SJSA1 (cell line): ENCODE measurements around the gene BUB3. TPM values are rescaled to one million over a fixed set of nuclear protein-coding genes. Genes with fewer than 3 reads are reported as not detected.

Experiments used
- DNase-seq, 2 experiments: peaks; one replicate each; pipeline ENCODE4 v3.0.0-alpha.2; 2015 to 2020; ENCODE audit warnings: low spot score in 2 of 2, low read depth in 1 of 2
- H3K27ac ChIP-seq: fragments of 250-450 bp; sonication (Bioruptor Pico); 2 replicates; pipeline ENCODE4 v1.5.1; 2020; ENCODE audit warnings: mild to moderate bottlenecking, moderate library complexity
- H3K27me3 ChIP-seq: fragments of 250-450 bp; sonication (Bioruptor Pico); replicated peaks from 2 replicates; pipeline ENCODE4 v1.5.1; 2020; ENCODE audit warnings: mild to moderate bottlenecking, moderate library complexity
- H3K36me3 ChIP-seq: fragments of 250-450 bp; sonication (Bioruptor Pico); 2 replicates; pipeline ENCODE4 v1.5.1; 2020; ENCODE audit warnings: mild to moderate bottlenecking
- H3K4me1 ChIP-seq: fragments of 250-450 bp; sonication (Bioruptor Pico); replicated peaks from 2 replicates; pipeline ENCODE4 v1.6.1; 2021; ENCODE audit warnings: mild to moderate bottlenecking
- H3K4me3 ChIP-seq: fragments of 250-450 bp; sonication (Bioruptor Pico); 2 replicates; pipeline ENCODE4 v1.5.1; 2020; ENCODE audit warnings: mild to moderate bottlenecking
- H3K9me3 ChIP-seq: fragments of 250-450 bp; sonication (Bioruptor Pico); replicated peaks from 2 replicates; pipeline ENCODE4 v1.5.1; 2020; ENCODE audit warnings: mild to moderate bottlenecking
- total RNA-seq: library from RNA; depleted of rRNA; stranded (reverse); fragments of >200 nt; shearing (Covaris generic); gene quantifications from 2 replicates; pipeline ENCODE4 v1.2.3, GENCODE V29; 2014; rRNA removed

Gene BUB3, protein sequence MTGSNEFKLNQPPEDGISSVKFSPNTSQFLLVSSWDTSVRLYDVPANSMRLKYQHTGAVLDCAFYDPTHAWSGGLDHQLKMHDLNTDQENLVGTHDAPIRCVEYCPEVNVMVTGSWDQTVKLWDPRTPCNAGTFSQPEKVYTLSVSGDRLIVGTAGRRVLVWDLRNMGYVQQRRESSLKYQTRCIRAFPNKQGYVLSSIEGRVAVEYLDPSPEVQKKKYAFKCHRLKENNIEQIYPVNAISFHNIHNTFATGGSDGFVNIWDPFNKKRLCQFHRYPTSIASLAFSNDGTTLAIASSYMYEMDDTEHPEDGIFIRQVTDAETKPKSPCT
- total RNA-seq, result 317 and 387 TPM in 2 replicates

DNA sequence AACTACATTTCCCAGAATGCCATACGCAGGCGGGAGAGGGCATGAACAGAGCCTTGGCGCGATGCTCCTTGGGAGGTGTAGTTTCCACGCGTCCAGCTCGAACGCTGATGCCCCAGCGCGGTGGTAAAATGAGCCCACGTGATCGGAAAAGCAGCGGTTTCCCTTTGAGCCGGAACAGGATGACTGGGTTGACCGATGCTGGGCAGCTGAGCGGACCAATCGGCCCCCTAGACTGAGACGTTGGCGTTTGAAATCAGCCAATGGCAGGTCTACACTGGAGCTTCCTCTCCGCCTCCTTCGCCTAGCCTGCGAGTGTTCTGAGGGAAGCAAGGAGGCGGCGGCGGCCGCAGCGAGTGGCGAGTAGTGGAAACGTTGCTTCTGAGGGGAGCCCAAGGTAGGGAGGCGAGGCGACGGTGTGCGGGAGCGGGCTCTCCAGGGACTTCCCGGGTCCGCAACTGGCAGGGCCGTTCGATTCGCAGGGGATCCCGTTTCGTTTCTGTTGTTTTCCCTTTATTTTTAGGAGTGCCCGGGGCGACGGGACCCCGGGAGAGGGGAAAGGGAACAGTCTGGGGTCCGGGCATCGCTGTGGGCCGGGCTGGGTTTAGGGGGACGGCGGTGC is at the start of gene BUB3:
Gene BUB3 (plus strand): TSS at position 311 of the 619 bp plus-strand sequence. CDS start 516 bp downstream, outside the sequence.
- peaks cover 50% of the 10 kb centered on the region for H3K36me3 ChIP-seq
- H3K27me3 ChIP-seq, result peaks cover 20% of the 10 kb centered on the region
- H3K27ac ChIP-seq, result peak within 1 kb of the TSS; percentile 98
- no peaks in the 10 kb centered on the region; the same call in 1 of the 2 replicates for H3K9me3 ChIP-seq
- peak within 1 kb of the TSS; percentile 92 for H3K4me3 ChIP-seq
- DNase-seq, result peak; percentile 97 to 98
- H3K4me1 ChIP-seq, result peaks cover 42% of the 10 kb centered on the region

DNA sequence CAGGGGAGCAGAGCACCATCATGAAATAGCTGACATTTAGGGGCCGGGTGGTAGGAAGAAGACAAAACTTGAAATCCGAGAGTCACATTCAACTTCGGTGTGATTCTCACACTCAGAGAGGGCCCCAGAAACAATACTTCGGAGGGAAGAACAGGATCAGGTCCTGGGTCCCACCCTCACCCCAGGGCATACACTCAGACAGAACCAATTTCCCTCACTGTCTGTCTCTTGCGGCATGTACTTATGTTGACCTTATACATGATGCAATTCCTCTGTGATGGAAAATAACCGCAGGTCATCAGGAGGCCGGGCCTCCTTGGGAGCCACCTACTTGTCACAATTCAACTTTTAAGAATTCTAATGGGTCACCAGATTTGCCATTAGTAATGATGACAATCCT is 44.7 kb upstream of the BUB3 start:
- H3K27ac ChIP-seq, result no peak overlapping the region
- peaks cover 6% of the 10 kb centered on the region; the same call in 1 of the 2 replicates for H3K27me3 ChIP-seq
- H3K36me3 ChIP-seq, result no peaks in the 10 kb centered on the region
- H3K4me3 ChIP-seq, result no peak overlapping the region
- no peak for DNase-seq
- H3K9me3 ChIP-seq, result no peaks in the 10 kb centered on the region
- H3K4me1 ChIP-seq, result no peaks in the 10 kb centered on the region

DNA sequence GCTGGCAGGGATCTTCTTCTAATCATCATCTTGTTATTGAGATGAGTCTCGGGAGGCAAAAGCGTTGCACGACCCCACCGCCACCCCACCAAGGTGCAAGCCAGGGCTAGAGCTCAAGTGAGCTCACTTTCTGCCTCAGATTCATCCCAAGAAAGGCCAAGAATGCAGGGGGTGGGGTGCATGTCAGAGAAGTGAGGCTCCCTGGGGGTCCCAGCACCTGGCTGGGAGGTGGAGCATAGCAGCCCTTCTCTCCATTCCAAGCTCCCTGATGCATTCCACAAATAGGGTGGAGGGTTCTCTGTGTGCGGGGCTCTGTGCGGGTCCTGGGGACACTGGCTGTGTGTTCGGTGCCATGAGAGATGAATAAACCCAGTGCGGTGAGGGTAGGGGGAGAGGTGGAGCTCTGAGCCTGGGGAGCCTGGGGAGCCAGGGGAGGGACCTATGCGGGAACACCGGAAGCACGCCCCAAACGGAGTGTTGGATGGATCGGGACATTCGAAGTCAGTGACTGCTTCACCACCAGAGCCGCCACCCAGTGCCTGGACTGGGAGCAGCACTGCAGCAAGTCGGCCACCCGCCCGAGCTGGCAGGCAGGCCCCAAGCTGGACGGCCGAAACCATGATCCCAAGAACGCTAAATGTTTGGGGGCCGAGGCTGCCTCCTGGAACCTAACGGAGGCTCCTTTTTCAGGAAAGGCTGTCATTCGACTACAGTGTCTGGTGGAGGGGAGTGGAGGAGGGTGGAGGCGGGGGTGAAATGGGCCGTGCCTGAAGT is 36.4 kb upstream of the BUB3 start:
- H3K4me3 ChIP-seq, result no peak overlapping the region
- H3K27ac ChIP-seq, result no peak overlapping the region
- H3K4me1 ChIP-seq, result no peaks in the 10 kb centered on the region
- DNase-seq, result no peak
- no peaks in the 10 kb centered on the region for H3K27me3 ChIP-seq
- no peaks in the 10 kb centered on the region for H3K36me3 ChIP-seq
- H3K9me3 ChIP-seq, result no peaks in the 10 kb centered on the region

DNA sequence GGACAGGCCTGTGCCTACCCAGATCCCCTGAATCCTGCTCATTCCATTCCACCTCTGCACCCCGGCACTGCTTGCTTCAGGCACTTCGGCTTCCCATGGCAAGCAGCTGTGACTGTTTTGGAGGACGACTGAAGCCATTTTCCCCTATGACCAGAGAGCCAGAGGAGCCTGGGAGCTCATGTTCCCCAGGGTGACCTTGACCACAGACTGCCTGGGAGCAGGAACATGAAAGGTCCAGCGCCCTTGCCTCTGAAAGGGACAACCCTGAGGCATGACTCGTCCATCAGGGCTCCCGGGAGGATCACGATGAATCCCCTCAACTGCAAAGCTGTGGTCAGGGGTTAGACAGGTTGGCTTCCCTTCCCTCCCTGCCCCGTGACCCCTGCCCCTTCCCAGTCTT is 35.1 kb upstream of the BUB3 start:
- H3K4me3 ChIP-seq, result no peak overlapping the region
- H3K4me1 ChIP-seq, result no peaks in the 10 kb centered on the region
- H3K36me3 ChIP-seq, result no peaks in the 10 kb centered on the region
- H3K27ac ChIP-seq, result no peak overlapping the region
- no peak for DNase-seq
- no peaks in the 10 kb centered on the region for H3K27me3 ChIP-seq
- no peaks in the 10 kb centered on the region for H3K9me3 ChIP-seq

DNA sequence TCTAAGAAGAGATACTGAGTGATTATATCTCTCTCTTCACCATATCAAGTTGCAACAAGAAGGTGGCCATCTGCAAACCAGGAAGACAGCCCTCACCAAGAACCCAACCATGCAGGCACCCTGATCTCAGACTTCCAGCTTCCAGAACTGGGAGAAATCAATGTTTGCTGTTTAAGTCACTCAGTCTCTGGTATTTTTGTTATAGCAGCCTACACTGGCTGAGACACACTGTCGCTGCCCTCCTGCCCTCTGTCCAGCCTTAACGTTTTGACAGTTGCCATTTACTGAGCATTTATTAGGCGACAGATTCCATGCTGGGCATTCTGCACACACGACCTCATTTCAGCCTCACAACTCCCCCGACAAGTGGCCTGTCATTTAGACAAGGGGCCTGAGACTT is 28.0 kb upstream of the BUB3 start:
- Histone ChIP-seq H3K9me3 (no peaks in the 10 kb centered on the region; the same call in 1 of the 2 replicates), H3K27ac (no peak overlapping the region), H3K4me3 (no peak overlapping the region), H3K27me3 (no peaks in the 10 kb centered on the region; the same call in 1 of the 2 replicates), H3K36me3 (no peaks in the 10 kb centered on the region), H3K4me1 (no peaks in the 10 kb centered on the region)
- no peak for DNase-seq

DNA sequence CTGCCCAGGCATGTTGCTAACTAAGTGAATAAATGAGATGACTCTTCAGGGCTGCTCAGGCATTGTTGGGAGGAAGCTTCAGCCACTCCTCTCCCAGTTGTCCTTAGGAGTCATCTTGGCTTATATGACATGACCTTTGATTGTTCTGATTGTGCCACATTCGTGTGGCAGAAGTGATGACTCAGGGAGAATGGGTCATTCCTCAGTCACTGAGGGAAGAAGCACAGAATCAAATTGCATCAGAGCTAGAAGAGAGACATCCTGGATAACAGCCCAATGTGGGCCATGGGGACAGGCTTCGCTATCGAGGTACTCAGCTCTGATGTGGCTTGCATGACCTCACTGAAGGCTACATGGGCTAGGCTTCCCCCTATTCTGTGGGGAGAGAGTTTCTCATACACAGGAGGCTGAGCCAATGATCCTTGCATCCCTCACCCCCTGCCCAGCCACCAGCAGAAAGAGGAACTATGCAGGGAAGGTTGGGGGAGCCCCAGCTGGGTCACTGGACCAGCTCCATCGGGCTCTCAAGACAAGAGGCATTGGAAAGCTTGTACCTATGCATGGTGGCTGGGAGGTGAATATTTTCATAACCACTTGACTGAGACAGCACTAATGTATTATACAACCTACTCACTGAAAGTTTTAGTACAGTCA is 24.5 kb upstream of the BUB3 start:
- Histone ChIP-seq H3K9me3 (no peaks in the 10 kb centered on the region; the same call in 1 of the 2 replicates), H3K36me3 (no peaks in the 10 kb centered on the region), H3K27ac (no peak overlapping the region), H3K4me1 (peaks cover 11% of the 10 kb centered on the region), H3K27me3 (peaks cover 4% of the 10 kb centered on the region), H3K4me3 (no peak overlapping the region)
- no peak for DNase-seq

DNA sequence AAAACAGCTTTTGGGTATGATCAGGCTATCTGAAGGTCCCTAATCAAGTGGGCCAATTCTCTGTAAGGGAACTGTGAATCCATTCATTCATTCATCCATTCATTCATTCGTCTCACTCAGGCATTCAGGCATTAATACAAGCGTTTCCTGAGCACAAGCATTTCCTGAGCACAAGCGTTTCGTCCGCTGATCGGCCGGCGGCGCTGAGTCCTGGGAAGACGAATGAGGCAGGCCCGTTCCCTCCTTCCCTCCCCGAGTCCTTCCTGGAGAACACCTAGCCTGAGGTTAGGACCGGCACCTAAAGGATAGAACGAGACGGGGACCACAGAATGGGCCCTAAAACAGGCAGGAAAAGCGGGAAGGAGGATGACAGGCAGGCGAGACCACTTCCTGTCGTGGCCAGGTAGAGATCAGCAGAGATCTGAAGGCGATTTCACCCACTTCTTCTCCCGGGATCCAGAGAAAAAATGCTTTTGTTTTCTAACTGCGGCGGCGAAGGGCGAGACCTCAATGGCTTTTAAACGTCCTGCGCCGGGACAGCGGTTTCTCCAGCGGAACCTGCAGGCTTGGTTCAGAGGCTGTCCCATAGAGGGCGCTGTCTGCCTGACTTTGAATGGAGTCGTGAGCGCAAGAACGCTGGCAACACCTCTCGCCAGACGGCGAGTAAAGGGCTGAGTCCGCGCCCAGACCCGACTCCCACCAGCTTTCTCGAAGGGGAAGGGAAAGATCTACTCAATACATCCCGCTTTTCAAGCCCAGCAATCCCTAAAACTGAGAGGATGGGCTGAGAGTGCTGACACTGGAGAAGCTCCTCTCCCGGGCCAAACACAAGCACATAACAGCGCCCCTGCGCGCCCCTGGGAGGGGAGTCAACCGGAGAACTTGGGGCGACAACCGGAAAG is 21.4 kb upstream of the BUB3 start:
- peak; percentile 67 to 85 for DNase-seq
- Histone ChIP-seq H3K27ac (no peak overlapping the region), H3K27me3 (peaks cover 22% of the 10 kb centered on the region), H3K36me3 (peaks cover 7% of the 10 kb centered on the region; the same call in 1 of the 2 replicates), H3K9me3 (no peaks in the 10 kb centered on the region; the same call in 1 of the 2 replicates), H3K4me3 (no peak overlapping the region), H3K4me1 (peaks cover 32% of the 10 kb centered on the region)

DNA sequence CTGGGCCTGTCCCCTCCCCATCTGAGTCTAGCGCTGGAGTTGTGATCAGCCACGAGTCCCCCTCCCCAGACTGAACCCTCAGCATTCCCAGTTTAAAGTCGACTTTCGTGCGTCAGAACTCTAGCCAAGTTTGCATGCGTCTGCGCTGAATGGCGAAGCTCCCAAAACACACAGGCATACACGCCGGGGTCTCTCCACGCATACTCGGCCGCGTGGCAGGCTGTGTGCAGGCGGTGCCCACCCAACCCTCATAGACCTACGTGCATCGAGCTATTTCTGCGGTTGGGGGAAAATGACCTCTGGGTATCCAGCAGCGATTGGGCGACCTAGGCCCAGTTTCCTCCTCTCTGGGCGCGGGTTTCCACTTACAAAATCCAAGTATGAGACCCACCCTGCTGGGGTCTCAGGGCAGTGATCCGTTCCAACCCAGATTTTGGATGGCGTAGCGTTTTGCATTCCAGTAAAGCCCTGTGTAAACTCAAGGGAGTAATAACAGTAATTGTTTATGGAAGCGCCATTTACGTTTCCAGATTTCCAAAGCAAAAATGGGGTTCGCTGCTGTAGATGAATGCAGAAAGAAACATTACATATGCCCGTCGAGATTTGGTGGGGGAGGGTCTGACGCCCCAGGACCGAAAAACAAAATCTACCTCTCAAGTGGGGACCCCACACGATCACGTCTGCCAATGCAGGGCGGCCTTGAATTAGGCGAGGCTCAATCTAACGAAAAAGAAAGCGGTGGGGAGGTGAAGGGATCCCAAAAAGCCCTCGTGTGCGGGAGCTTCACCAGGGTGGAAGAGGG is 20.5 kb upstream of the BUB3 start:
- no peak for DNase-seq
- no peak overlapping the region for H3K4me3 ChIP-seq
- peaks cover 7% of the 10 kb centered on the region; the same call in 1 of the 2 replicates for H3K36me3 ChIP-seq
- H3K4me1 ChIP-seq, result peaks cover 32% of the 10 kb centered on the region
- no peak overlapping the region for H3K27ac ChIP-seq
- H3K27me3 ChIP-seq, result peaks cover 26% of the 10 kb centered on the region
- no peaks in the 10 kb centered on the region; the same call in 1 of the 2 replicates for H3K9me3 ChIP-seq

DNA sequence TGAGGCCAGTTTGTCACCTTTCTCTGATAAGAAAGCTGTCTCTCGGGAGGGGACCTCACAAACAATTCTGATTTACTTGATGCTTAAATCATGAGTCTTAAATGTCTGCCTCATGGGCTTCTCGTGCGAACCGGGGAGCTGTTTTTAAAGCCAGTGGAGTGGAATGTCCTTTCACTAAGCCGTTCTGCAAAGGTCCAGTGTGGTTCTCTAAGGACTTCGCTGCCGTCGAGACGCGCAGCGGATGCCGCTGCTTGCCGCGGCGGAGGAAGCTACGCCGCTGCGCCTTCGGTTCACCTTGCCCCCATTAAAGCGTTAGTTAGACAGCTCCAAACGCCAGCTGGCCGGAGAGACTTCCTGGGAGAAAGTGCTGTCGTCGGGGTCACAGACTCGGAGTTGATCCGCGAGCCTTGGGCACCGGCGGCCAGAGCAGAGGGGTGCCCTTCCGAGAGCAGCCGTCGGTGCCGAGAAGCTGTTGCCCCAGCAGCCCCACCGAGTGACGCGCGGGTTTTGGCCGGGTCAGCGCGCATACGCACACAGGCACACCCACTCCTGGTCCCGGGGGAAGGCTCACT is 19.8 kb upstream of the BUB3 start:
- peaks cover 7% of the 10 kb centered on the region; the same call in 1 of the 2 replicates for H3K36me3 ChIP-seq
- H3K9me3 ChIP-seq, result no peaks in the 10 kb centered on the region
- no peak overlapping the region for H3K27ac ChIP-seq
- no peak for DNase-seq
- peak overlapping the region; percentile 49; the same call in 1 of the 2 replicates for H3K4me3 ChIP-seq
- peaks cover 28% of the 10 kb centered on the region for H3K27me3 ChIP-seq
- H3K4me1 ChIP-seq, result peaks cover 32% of the 10 kb centered on the region

DNA sequence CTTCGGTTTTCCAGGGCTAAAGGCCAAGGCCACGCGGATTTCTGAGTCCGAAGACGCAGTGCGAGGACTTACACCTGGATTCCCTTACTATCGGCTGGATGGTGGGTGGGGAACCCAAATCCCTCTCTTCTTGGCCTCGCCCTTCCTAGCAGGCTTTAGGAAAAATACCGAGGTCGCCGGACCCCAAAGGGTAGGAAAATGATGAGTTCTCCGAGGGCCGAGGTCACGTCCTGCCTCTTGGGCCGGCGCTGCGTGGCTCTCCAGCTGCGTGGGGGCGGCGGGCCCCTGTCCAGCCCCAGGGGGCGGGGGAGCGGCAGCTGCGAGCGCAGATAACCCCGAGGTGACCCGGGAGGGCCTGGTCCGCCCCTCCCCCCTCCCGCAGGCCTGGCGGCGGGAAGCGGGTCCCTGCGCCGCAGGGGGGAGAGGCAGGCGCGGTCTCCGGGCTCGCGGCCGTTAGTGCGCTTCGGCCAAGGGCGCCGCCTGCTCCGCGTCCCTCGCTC is 19.2 kb upstream of the BUB3 start:
- Histone ChIP-seq H3K4me1 (peaks cover 32% of the 10 kb centered on the region), H3K4me3 (peak overlapping the region; percentile 49), H3K36me3 (peaks cover 7% of the 10 kb centered on the region; the same call in 1 of the 2 replicates), H3K27me3 (peaks cover 28% of the 10 kb centered on the region), H3K27ac (peak overlapping the region; percentile 65), H3K9me3 (no peaks in the 10 kb centered on the region)
- peak in 1 of 2 experiments; percentile 42 for DNase-seq

DNA sequence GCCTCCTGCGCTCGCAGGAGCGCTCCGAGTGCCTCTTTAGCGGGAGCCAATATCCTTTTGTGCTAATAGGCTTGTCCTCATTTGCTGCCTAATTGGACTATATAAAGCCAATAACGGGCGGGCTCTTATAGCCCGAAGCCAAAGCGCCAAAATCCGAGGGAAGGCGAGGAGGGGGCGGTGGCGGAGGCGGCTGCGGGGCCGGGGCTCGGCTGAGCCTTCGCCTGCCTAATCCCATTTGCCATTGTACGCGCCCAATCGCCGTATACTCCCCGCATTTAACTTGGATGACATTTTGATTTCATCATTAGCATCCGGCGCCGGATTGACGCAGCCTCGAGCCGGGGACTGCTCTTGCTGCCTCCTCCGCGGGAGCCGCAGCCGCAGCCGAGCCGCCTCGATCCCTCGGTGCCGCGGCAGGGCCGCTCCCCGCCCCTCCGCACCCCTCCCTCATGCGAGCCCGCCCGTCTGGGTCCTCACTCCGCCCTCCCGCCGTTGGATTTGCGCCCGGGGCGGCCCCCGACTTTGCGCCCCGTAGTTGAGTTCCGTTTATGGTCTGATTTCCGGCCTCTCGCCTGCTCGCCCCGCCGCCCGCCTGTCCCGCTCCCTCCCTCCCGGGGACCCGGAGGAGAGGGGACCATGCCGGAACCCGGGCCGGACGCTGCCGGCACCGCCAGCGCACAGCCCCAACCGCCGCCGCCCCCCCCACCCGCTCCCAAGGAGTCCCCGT is 18.6 kb upstream of the BUB3 start, which contains the start of gene HMX3:
Gene HMX3 (plus strand): TSS at position 556 of the 727 bp plus-strand sequence. CDS start 81 bp downstream, at position 637.
- Histone ChIP-seq H3K36me3 (peaks cover 7% of the 10 kb centered on the region; the same call in 1 of the 2 replicates), H3K9me3 (no peaks in the 10 kb centered on the region), H3K27me3 (peaks cover 28% of the 10 kb centered on the region), H3K4me3 (peak within 1 kb of the TSS; percentile 49), H3K27ac (peak within 1 kb of the TSS; percentile 65), H3K4me1 (peaks cover 32% of the 10 kb centered on the region)
- peak; percentile 64 to 68 for DNase-seq
